Measurements from ENCODE around the gene ANO7.

The ANO7 gene

GRCh38 chr2:241255542-241256167 lies 67.2 kb downstream of the ANO7 start:
- DNase-seq (ENCODE audit: low spot score): no peak

DNA sequence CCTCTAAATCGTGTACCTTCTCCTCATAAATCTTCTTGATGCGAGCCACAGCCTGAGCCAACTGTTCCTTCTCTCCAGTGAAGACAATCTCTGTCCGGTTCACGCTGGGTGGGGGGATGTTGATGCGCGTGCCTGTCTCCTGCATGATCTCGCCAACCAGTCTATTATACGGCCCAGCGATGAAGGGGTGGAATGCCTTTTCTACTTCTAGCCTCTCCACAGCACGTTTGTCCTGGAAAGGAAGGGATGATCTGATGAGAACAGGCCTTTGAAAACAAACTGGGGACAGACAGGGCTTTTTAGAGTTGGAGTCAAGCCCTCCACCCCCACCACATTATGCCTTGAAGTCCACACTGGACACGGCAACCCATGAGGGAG lies 67.7 kb downstream of the ANO7 start:
- DNase-seq (ENCODE audit: low spot score): no peak

- no peak for DNase-seq (ENCODE audit: low spot score)
Observed at GRCh38 chr2:241257419-241258032, 69.0 kb downstream of the ANO7 start.

GRCh38 chr2:241258505-241259280 lies 70.2 kb downstream of the ANO7 start:
- no peak for DNase-seq (ENCODE audit: low spot score)

DNA sequence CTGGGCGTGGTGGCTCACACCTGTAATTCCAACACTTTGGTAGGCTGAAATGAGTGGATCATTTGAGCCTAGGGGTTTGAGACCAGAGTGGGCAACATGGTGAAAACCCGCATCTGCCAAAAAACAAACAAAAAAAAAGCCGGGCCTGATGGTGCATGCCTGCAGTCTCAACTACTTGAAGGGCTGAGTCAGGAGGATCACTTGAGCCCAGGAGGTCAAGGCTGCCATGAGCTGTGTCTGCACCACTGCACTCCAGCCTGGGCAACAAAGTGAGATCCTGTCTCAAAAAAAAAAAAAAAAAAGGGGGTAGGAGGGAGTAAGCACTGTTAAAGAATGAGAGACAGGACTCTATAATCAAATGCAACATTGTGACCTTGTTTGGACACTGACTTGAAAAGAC lies 72.4 kb downstream of the ANO7 start:
- DNase-seq (ENCODE audit: low spot score): no peak

DNA sequence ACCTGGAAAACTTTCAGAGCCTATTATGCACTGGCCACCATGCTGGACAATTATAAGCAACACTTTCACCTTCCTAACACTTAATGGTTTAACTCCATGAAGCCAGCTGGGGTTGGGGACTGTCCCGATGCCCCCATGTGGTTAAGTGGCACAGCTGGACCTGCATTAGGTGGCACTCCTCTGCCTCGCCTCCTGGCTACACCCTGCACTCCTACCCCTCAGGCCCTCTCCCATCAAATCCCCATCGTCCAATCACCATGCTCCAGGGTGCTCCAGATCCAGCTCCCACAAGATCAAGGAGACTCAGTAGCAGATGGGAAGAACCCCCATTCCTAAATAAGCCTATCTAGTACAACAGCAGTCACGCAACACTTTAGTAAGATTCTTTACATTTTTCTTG lies 73.2 kb downstream of the ANO7 start:
- DNase-seq (ENCODE audit: low spot score): no peak

DNA sequence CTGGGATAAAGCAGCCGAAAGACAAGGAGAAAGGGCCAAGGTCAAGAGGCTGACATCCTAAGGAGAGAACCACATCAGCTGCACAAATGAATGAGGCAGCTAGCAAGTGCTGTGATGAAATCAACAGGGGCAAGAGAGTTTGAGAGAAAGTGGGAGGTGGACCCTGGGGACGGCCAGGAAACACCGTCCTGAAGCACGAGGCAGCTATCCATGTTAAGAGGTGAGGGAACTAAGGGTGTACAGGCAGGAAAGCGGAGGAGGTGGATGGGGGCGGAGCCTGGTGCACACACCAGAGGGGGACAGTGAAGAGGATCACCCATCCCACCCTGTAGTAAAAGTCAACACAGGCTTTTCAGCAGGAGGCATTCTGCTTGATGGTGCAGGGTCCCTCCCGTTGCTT lies 74.6 kb downstream of the ANO7 start:
- DNase-seq (ENCODE audit: low spot score): no peak

GRCh38 chr2:241265506-241265905 lies 77.0 kb downstream of the ANO7 start:
- DNase-seq (ENCODE audit: low spot score): no peak

DNA sequence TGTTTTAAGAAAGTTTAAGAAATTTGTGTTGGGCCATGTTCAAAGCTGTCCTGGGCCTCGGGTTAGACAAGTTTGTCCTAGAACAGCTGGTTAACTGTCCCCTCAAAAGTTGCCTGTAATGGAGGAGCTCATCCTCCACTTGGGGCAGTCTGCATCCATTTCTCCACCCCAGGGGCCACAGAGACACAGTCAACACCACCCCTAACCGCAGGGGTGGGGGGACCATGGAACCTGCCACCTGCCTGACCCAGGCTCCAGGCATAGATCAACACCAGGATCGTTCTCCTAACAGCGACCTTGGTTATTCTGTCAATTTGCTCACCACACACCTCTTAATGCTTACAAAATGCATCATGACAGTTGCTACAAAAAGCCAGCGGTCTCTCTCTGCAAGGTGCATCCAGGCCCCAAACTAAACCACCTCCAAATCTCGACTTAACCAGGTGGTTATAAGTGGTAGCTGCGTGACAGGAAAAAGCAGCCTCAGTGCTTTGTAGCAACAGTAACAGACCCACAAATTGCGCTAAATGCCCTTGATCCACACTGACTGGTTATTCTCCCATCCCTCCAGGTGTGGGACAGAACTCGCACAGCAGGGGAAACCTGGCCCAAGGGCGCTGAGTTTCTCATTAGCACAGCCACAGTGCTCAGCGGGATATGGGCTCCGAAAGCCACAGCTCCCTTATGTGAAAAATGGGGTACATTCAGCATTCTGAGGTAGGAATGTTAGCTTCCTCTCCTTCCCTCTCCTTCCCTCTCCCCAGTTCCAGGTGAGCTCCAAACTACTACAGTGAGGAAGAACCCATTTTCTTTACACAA lies 79.0 kb downstream of the ANO7 start:
- no peak for DNase-seq (ENCODE audit: low spot score)

DNA sequence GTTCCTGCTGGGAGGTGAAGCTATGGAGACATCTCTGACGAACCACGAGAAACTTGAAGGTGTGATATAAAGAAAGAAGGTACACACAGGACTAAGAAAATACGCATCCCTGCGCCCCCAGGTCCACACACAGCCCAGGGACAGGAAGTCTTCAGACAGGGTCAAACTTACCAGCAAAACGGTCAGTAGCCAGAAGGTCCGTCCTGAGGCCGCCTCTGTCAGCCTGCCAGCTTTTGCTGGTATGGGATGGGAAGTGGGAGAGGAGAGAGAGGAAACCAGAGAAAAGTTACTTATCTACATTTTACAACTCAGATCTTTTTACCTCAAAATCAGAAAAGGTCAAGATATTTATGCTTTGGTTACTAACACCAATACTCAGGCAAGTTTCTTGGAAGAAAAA lies 79.8 kb downstream of the ANO7 start:
- no peak for DNase-seq (ENCODE audit: low spot score)

GRCh38 chr2:241268716-241269445 lies 80.4 kb downstream of the ANO7 start:
- DNase-seq (ENCODE audit: low spot score): no peak

- no peak for DNase-seq (ENCODE audit: low spot score)
Observed at GRCh38 chr2:241269707-241270520, 81.4 kb downstream of the ANO7 start.

GRCh38 chr2:241270531-241270930 lies 82.1 kb downstream of the ANO7 start:
- no peak for DNase-seq (ENCODE audit: low spot score)

DNA sequence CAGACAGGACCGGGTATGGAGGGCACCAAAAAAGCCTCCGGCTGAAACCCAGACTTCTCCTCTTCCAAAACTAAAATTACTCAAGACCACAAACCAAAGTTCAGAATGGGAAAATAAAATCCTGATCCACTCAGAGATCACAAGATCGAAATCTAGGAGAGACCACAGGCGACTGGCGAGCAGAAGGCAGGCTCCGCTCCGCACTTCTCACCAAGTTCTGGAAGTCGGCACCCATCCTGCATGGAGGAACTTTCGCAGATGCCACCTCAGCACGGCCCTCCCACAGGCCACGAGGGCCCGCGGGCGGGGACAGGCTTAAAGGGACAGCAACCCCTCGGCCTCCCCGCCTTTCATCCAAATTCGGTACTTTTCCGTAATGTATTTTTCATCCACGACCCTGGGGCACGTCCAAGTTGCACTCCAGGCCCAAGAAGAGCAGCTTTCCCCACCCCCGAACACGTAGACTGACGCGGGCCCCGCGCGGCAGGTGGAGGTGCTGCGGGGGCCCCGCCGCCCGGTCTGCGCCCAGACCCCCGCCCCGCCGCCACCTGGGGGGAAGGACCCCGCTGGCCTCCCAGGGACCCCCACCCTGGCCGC lies 83.3 kb downstream of the ANO7 start:
- peak; percentile 49 for DNase-seq (ENCODE audit: low spot score)

DNA sequence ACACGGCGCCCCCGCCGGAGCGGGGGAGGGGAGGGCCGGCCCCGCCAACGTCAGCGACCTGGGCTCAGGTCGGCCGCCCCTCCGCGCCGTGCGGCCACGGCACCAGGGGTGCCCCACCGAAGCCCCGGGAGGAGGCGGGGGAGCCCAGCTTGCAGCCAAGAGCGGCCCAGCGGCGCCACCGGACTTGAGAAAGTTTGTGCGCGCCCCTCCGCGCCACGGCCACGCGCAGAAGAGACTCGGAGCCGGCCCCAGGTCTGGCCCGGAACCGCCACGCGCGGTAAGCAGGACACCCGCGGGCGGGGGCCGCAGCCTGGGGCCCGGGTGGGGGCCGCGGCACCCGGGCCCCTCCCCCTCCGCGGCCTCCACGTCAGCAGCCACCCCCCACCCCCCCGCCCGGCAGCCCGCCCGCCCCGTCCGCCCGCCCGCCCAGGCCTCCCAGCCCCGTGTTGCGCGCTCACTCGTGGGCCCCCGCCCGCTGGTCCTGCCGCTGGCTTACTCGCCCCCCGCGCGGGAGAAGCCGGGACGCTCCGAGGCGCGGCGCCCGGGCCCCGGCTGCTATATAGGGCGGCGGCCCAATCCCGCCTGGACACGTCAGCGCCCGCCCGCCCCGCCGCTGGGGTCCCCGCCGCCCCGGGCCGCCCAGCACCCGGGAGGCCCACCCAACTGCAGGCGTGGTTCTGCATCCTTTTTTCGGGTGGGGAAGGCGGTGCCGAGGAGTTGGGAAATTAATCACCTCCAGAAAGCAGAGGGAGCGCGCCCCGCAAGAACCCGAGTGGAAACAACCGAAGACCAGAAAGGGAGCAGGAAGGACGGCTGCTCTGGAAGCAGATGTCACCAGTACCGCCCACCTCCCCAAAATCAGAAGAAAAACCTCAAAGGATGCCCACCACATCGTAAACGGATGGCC lies 84.1 kb downstream of the ANO7 start:
- peak; percentile 55 for DNase-seq (ENCODE audit: low spot score)

- DNase-seq (ENCODE audit: low spot score): no peak
Observed at GRCh38 chr2:241273210-241274020, 84.9 kb downstream of the ANO7 start.

DNA sequence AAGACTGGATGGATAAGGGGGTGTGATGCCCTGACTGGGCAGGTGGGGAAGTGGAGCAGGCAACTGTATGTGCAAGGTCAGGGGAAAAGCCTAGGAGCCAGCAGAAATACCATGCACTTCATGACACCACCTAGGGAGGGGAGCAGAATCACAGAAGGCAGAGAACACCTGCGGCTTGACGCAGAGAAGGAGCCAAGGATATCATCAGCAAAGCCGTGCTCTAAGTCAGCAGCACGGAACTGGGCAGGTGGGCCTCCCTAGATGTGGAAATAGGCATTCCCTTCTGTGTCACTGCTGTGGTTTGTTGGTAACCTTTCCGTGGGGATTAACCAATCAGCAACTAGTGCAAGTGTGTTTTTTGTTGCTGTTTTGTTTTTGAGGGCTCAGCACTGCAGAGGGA lies 85.7 kb downstream of the ANO7 start:
- no peak for DNase-seq (ENCODE audit: low spot score)

Measured in germinal center (tissue), 1 donor.